H9 (cell line): ENCODE measurements around the gene NCMAP. TPM values are rescaled to one million over a fixed set of nuclear protein-coding genes. Genes with fewer than 3 reads are reported as not detected.

Experiments used
- DNase-seq: peaks from one replicate; pipeline ENCODE4 v3.0.0-alpha.2; 2017
- H2AFZ ChIP-seq: one replicate; pipeline ENCODE4 v1.6.1; 2013; ENCODE audit warnings: mild to moderate bottlenecking, low read length, control low read depth, moderate library complexity
- H2AK5ac ChIP-seq: 2 replicates; pipeline ENCODE4 v1.6.1; 2013; ENCODE audit warnings: low read length, control low read depth, mixed read lengths; ENCODE audit not compliant: insufficient read length
- H2BK120ac ChIP-seq: one replicate; pipeline ENCODE4 v1.6.1; 2013; ENCODE audit warnings: low read depth, mild to moderate bottlenecking, low read length, control low read depth, inconsistent platforms; ENCODE audit not compliant: poor library complexity, severe bottlenecking
- H2BK12ac ChIP-seq: 2 replicates; pipeline ENCODE4 v1.6.1; 2013; ENCODE audit warnings: low read length, control low read depth, mixed read lengths, low read depth; ENCODE audit not compliant: insufficient read length
- H2BK15ac ChIP-seq: 2 replicates; pipeline ENCODE4 v1.6.1; 2013; ENCODE audit warnings: low read depth, low read length, control low read depth
- H2BK20ac ChIP-seq: one replicate; pipeline ENCODE4 v1.6.1; 2013; ENCODE audit warnings: low read depth, mild to moderate bottlenecking, low read length, control low read depth, inconsistent platforms; ENCODE audit not compliant: poor library complexity, severe bottlenecking
- H2BK5ac ChIP-seq: 2 replicates; pipeline ENCODE4 v1.6.1; 2013; ENCODE audit warnings: low read length, control low read depth, mixed read lengths; ENCODE audit not compliant: insufficient read length
- H3K14ac ChIP-seq: 2 replicates; pipeline ENCODE4 v1.6.1; 2013; ENCODE audit warnings: low read length, control low read depth; ENCODE audit not compliant: insufficient read depth
- H3K18ac ChIP-seq: 2 replicates; pipeline ENCODE4 v1.6.1; 2013; ENCODE audit warnings: low read depth, mild to moderate bottlenecking, mixed read lengths, low read length, control low read depth; ENCODE audit not compliant: insufficient read length
- H3K23ac ChIP-seq: 2 replicates; pipeline ENCODE4 v1.6.1; 2013; ENCODE audit warnings: low read length, control low read depth, mixed read lengths, low read depth; ENCODE audit not compliant: insufficient read length
- H3K23me2 ChIP-seq: 2 replicates; pipeline ENCODE4 v1.6.1; 2013; ENCODE audit warnings: low read depth, mild to moderate bottlenecking, mixed read lengths, low read length, control low read depth; ENCODE audit not compliant: insufficient read length, poor library complexity, severe bottlenecking
- H3K27ac ChIP-seq: 2 replicates; pipeline ENCODE4 v1.5.1; 2013; ENCODE audit warnings: low read length, control low read depth, mixed read lengths, low read depth; ENCODE audit not compliant: insufficient read length
- H3K27me3 ChIP-seq: 2 replicates; pipeline ENCODE4 v1.6.1; 2013; ENCODE audit warnings: low read length, control low read depth, inconsistent platforms; ENCODE audit not compliant: insufficient read depth
- H3K4ac ChIP-seq: 2 replicates; pipeline ENCODE4 v1.6.1; 2013; ENCODE audit warnings: low read depth, mild to moderate bottlenecking, control low read depth, inconsistent platforms, low read length, moderate library complexity
- H3K4me1 ChIP-seq: 2 replicates; pipeline ENCODE4 v1.6.1; 2013; ENCODE audit warnings: low read length, control low read depth, inconsistent platforms; ENCODE audit not compliant: insufficient read depth
- H3K4me2 ChIP-seq: 2 replicates; pipeline ENCODE4 v1.6.1; 2013; ENCODE audit warnings: low read length, control low read depth, mixed read lengths; ENCODE audit not compliant: insufficient read length, insufficient read depth
- H3K56ac ChIP-seq: 2 replicates; pipeline ENCODE4 v1.6.1; 2013; ENCODE audit warnings: low read depth, mild to moderate bottlenecking, mixed read lengths, low read length, control low read depth; ENCODE audit not compliant: insufficient read length
- H3K79me1 ChIP-seq: 2 replicates; pipeline ENCODE4 v1.6.1; 2013; ENCODE audit warnings: low read depth, mild to moderate bottlenecking, moderate library complexity, low read length, control low read depth, inconsistent platforms; ENCODE audit not compliant: insufficient read depth, poor library complexity, severe bottlenecking
- H3K79me2 ChIP-seq: 2 replicates; pipeline ENCODE4 v1.6.1; 2013; ENCODE audit warnings: low read length, control low read depth, inconsistent platforms; ENCODE audit not compliant: insufficient read depth
- H3K9ac ChIP-seq: 2 replicates; pipeline ENCODE4 v1.6.1; 2013; ENCODE audit warnings: low read length, control low read depth, mixed read lengths; ENCODE audit not compliant: insufficient read length; ENCODE audit errors: extremely low read depth
- H3K9me3 ChIP-seq: one replicate; pipeline ENCODE4 v1.6.1; 2013; ENCODE audit warnings: low read depth, low read length, inconsistent platforms; ENCODE audit not compliant: control insufficient read depth
- H3T11ph ChIP-seq: one replicate; pipeline ENCODE4 v1.6.1; 2013; ENCODE audit warnings: mild to moderate bottlenecking, low read length, control low read depth, inconsistent platforms
- H4K20me1 ChIP-seq: one replicate; pipeline ENCODE4 v1.6.1; 2013; ENCODE audit not compliant: control insufficient read depth, insufficient read length, insufficient read depth
- H4K5ac ChIP-seq: 2 replicates; pipeline ENCODE4 v1.6.1; 2013; ENCODE audit warnings: low read depth, mild to moderate bottlenecking, mixed read lengths, low read length, control low read depth; ENCODE audit not compliant: insufficient read length
- H4K8ac ChIP-seq: replicated peaks from 2 replicates; pipeline ENCODE4 v1.6.1; 2013; ENCODE audit warnings: low read length, control low read depth, mixed read lengths, low read depth; ENCODE audit not compliant: insufficient read length
- H4K91ac ChIP-seq: 2 replicates; pipeline ENCODE4 v1.6.1; 2013; ENCODE audit warnings: low read depth, mild to moderate bottlenecking, moderate library complexity, mixed read lengths, low read length, control low read depth; ENCODE audit not compliant: insufficient read length
- H3K27ac Mint-ChIP-seq, 3 experiments: 2 replicates in 2 of 3; 3 replicates in 1 of 3; pipeline ENCODE4 v1.8.0; 2020 to 2021; ENCODE audit warnings: mixed read lengths in 3 of 3, mild to moderate bottlenecking in 1 of 3, moderate library complexity in 1 of 3
- H3K27me3 Mint-ChIP-seq: 2 replicates; pipeline ENCODE4 v1.8.0; 2021; ENCODE audit warnings: low read depth, mild to moderate bottlenecking, moderate library complexity, mixed read lengths
- H3K36me3 Mint-ChIP-seq, 3 experiments: 2 replicates in 2 of 3; 3 replicates in 1 of 3; pipeline ENCODE4 v1.8.0; 2020 to 2021; ENCODE audit warnings: low read depth in 3 of 3, mixed read lengths in 3 of 3; ENCODE audit not compliant: insufficient read depth in 1 of 3
- H3K4me1 Mint-ChIP-seq, 2 experiments: 2 replicates each; pipeline ENCODE4 v1.8.0; 2020; ENCODE audit warnings: mixed read lengths in 2 of 2
- H3K4me3 Mint-ChIP-seq, 2 experiments: 2 replicates in 1 of 2; 3 replicates in 1 of 2; pipeline ENCODE4 v1.8.0; 2020 to 2021; ENCODE audit warnings: mild to moderate bottlenecking in 2 of 2, mixed read lengths in 2 of 2, moderate library complexity in 1 of 2
- H3K9me3 Mint-ChIP-seq, 2 experiments: 2 replicates in 1 of 2; 3 replicates in 1 of 2; pipeline ENCODE4 v1.8.0; 2020; ENCODE audit warnings: mild to moderate bottlenecking in 2 of 2, mixed read lengths in 2 of 2, moderate library complexity in 1 of 2
- CTCF ChIP-seq: fragments of 200-600 bp; sonication (generic); conservative IDR thresholded peaks from 3 replicates; pipeline ENCODE4 v1.8.0; 2021; ENCODE audit warnings: antibody characterized with exemption, mild to moderate bottlenecking
- WGBS: extraction: QIAGEN DNeasy Blood & Tissue Kit; methylation state at CpG from one replicate; pipeline ENCODE4 v1.1.7; 2013; ENCODE audit warnings: missing lambda C conversion rate, low lambda C conversion rate, mixed read lengths; ENCODE audit not compliant: insufficient read length; ENCODE audit errors: extremely low coverage; 5-methylcytosine and 5-hydroxymethylcytosine counted together
- total RNA-seq: library from RNA; stranded (reverse); gene quantifications from 2 replicates; pipeline ENCODE4 v1.2.1, GENCODE V29; 2021

NCMAP gene
- total RNA-seq, 1 experiment from 2014 or later: 0.35 TPM

- Histone ChIP-seq H3K9me3 (no peaks in the 10 kb centered on the region), H3K56ac (no peak overlapping the region), H3K9ac (no peak overlapping the region), H2BK15ac (no peak overlapping the region), H3K79me1 (no peaks in the 10 kb centered on the region), H3K4me2 (no peak overlapping the region), H3K4ac (no peak overlapping the region), H2BK12ac (no peak overlapping the region), H3K23ac (no peak overlapping the region), H3K23me2 (no peaks in the 10 kb centered on the region), H3K27ac (no peak overlapping the region), H3K27me3 (no peaks in the 10 kb centered on the region), H4K5ac (no peak overlapping the region), H3K79me2 (no peaks in the 10 kb centered on the region), H4K91ac (no peak overlapping the region), H2AK5ac (no peak overlapping the region), H2BK20ac (no peak overlapping the region), H3T11ph (no peak overlapping the region), H3K14ac (no peak overlapping the region), H2AFZ (no peak overlapping the region), H3K4me1 (no peaks in the 10 kb centered on the region), H2BK120ac (no peak overlapping the region), H2BK5ac (no peak overlapping the region), H4K20me1 (no peaks in the 10 kb centered on the region), H4K8ac (no peak overlapping the region), H3K18ac (no peak overlapping the region)
- TF ChIP-seq CTCF: no peak
- Mint-ChIP-seq H3K9me3 (no peaks in the 10 kb centered on the region), H3K4me3 (no peak overlapping the region), H3K4me1 (peaks cover 0 to 3% of the 10 kb centered on the region in 2 experiments; a peak in 1 of 4 replicates), H3K27ac (no peak overlapping the region), H3K27me3 (no peaks in the 10 kb centered on the region), H3K36me3 (no peaks in the 10 kb centered on the region)
- no peak for DNase-seq
- no CpG with 5 or more reads among the region's 3 CpGs for WGBS
Measured at GRCh38 chr1:24599265-24599664, 43.4 kb downstream of the NCMAP start.
